Kidney (tissue), 14 donors: ENCODE data around the gene TNPO2. TPM values are rescaled to one million over a fixed set of nuclear protein-coding genes. Genes with fewer than 3 reads are reported as not detected.

Experiments
- DNase-seq, 5 donors: peaks; one replicate each; pipeline ENCODE4 v3.0.0-alpha.2; 2013 to 2020
- FAIRE-seq: peaks from 2 replicates; lab custom pipeline; 2012; peaks lifted over from hg19 to GRCh38; lab: Jason Lieb, UNC
- H3K27ac ChIP-seq, 2 donors: one replicate each; pipeline ENCODE4 v1.7.0; 2013; ENCODE audit warnings: low read depth in 2 of 2, low read length in 2 of 2, inconsistent platforms in 1 of 2
- H3K27me3 ChIP-seq: one replicate; pipeline ENCODE4 v1.7.1; 2013; ENCODE audit warnings: low read length, inconsistent platforms; ENCODE audit not compliant: control insufficient read depth, insufficient read depth
- H3K36me3 ChIP-seq, 3 donors: one replicate each; pipeline versions ENCODE4 v1.7.0 to v1.7.1; 2013; ENCODE audit warnings: low read length in 3 of 3, control low read depth in 1 of 3, inconsistent platforms in 1 of 3; ENCODE audit not compliant: insufficient read depth in 3 of 3, control insufficient read depth in 2 of 3
- H3K4me1 ChIP-seq, 3 donors: one replicate each; pipeline versions ENCODE4 v1.7.0 to v1.7.1; 2013; ENCODE audit warnings: low read length in 3 of 3, inconsistent platforms in 1 of 3, low read depth in 1 of 3; ENCODE audit not compliant: control insufficient read depth in 2 of 3, insufficient read depth in 2 of 3
- H3K4me3 ChIP-seq, 3 donors: one replicate each; pipeline versions ENCODE4 v1.7.0 to v1.8.1; 2013; ENCODE audit warnings: low read length in 3 of 3, control low read depth in 1 of 3, inconsistent platforms in 1 of 3
- H3K9ac ChIP-seq, 3 donors: one replicate each; pipeline versions ENCODE4 v1.7.0 to v1.7.1; 2013; ENCODE audit warnings: low read length in 3 of 3, control low read depth in 1 of 3, inconsistent platforms in 1 of 3
- H3K9me3 ChIP-seq, 3 donors: one replicate each; pipeline versions ENCODE4 v1.7.0 to v1.7.1; 2013; ENCODE audit warnings: low read length in 3 of 3, control low read depth in 1 of 3, inconsistent platforms in 1 of 3; ENCODE audit not compliant: control insufficient read depth in 2 of 3, insufficient read depth in 1 of 3
- intact Hi-C: fragments of 100-400 bp; cut with DNase I; formaldehyde crosslinking; loops from one replicate; pipeline ENCODE4 v1.11.1; 2022
- polyA plus RNA-seq: library from polyadenylated mRNA; stranded (reverse); fragments of 350-450 nt; fragmentation: Illumina TruSeq; extraction: RNeasy Lipid Tissue Mini Kit (QIAGEN cat#74804); gene quantifications from one replicate; pipeline ENCODE4 v1.2.3, GENCODE V29; 2014; ENCODE audit warnings: low read depth, low replicate concordance; ENCODE audit not compliant: insufficient read depth
- total RNA-seq: library from RNA; stranded (reverse); fragmentation: NEBNext Ultra II Directional; extraction: Animal tissue kit (Norgen Biotek cat#: 25700); gene quantifications from one replicate; pipeline ENCODE4 v1.2.1, GENCODE V29; 2021
- TF ChIP-seq, protein P1 (sequence below): IDR thresholded peaks from 3 replicates; pipeline ENCODE4 v1.5.1; 2012; ENCODE audit warnings: mild to moderate bottlenecking, moderate library complexity, borderline replicate concordance; ENCODE audit not compliant: insufficient read depth; ENCODE audit errors: extremely low read depth
- donor health status: control.
- donor health status: control.
- donor health status: control.
- donor health status: control.
- donor health status: control.
- donor health status: DM: yes; HTN: yes; CAD: no.
- donor health status: Normal renal cell carcinoma (clear cell type).

TNPO2 gene
- total and polyA plus RNA-seq, 2 donors from 2014 or later = 20.5 to 62.7 TPM

- no peaks in the 10 kb centered on the region for H3K9me3 ChIP-seq
- FAIRE-seq (no peak), DNase-seq (no peak)
- no peak overlapping the region for H3K9ac ChIP-seq
- H3K36me3 ChIP-seq = peaks cover 4 to 18% (median 11%) of the 10 kb centered on the region in 3 donors
- intact Hi-C loops = no loop called here
- H3K27me3 ChIP-seq = no peaks in the 10 kb centered on the region
- TF ChIP-seq, protein P1, sequence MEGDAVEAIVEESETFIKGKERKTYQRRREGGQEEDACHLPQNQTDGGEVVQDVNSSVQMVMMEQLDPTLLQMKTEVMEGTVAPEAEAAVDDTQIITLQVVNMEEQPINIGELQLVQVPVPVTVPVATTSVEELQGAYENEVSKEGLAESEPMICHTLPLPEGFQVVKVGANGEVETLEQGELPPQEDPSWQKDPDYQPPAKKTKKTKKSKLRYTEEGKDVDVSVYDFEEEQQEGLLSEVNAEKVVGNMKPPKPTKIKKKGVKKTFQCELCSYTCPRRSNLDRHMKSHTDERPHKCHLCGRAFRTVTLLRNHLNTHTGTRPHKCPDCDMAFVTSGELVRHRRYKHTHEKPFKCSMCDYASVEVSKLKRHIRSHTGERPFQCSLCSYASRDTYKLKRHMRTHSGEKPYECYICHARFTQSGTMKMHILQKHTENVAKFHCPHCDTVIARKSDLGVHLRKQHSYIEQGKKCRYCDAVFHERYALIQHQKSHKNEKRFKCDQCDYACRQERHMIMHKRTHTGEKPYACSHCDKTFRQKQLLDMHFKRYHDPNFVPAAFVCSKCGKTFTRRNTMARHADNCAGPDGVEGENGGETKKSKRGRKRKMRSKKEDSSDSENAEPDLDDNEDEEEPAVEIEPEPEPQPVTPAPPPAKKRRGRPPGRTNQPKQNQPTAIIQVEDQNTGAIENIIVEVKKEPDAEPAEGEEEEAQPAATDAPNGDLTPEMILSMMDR = no peak
- no peak overlapping the region for H3K4me3 ChIP-seq
- H3K27ac ChIP-seq = no peak overlapping the region
- peaks cover 0 to 13% (median 10%) of the 10 kb centered on the region in 3 donors for H3K4me1 ChIP-seq
Observed at GRCh38 chr19:12731337-12731736, 7.6 kb upstream of the TNPO2 start.

GRCh38 chr19:12730064-12730463, 6.3 kb upstream of the TNPO2 start:
- TF ChIP-seq, protein P1 = no peak
- H3K27me3 ChIP-seq = no peaks in the 10 kb centered on the region
- no peaks in the 10 kb centered on the region for H3K9me3 ChIP-seq
- H3K9ac ChIP-seq = no peak overlapping the region
- no peak overlapping the region for H3K4me3 ChIP-seq
- FAIRE-seq (no peak), DNase-seq (no peak)
- H3K4me1 ChIP-seq = peaks cover 0 to 13% (median 10%) of the 10 kb centered on the region in 3 donors
- intact Hi-C loops = no loop called here
- no peak overlapping the region for H3K27ac ChIP-seq
- H3K36me3 ChIP-seq = peaks cover 4 to 18% (median 11%) of the 10 kb centered on the region in 3 donors

DNA sequence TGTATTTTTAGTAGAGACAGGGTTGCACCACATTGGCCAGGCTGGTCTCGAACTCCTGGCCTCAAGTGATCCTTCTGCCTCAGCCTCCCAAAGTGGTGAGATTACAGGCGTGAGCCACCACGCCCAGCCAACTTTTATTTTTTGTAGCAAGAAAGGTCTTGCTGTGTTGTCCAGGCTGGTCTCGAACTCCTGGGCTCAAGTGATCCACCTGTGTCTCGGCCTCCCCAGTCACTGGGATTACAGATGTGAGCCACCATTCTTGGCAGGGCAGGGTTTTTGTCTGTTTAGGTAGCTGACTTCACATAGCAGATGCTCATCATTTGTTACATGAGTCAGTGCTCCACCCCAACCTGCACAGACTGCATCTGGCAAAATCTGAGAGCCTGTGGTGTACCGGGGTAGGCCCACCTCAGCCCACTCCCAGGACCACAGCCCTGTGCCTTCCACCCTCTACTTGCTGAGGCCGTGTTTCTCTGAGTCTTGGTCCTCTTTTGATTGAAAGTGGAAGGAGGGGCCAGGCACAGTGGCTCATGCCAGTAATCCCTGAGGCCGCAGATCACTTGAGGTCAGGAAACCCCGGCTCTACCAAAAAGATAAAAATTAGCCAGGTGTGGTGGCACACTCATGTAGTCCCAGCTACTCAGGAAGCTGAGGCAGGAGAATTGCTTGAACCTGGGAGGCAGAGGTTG, 4.2 kb upstream of the TNPO2 start:
- TF ChIP-seq, protein P1 = no peak
- FAIRE-seq = no peak

More for the DNA sequence above, 4.2 kb upstream of the TNPO2 start:
- DNase-seq = no peak
- Histone ChIP-seq H3K27me3 (no peaks in the 10 kb centered on the region), H3K9ac (no peak overlapping the region), H3K36me3 (peaks cover 4 to 18% (median 11%) of the 10 kb centered on the region in 3 donors), H3K4me1 (peaks cover 0 to 16% (median 8%) of the 10 kb centered on the region in 3 donors), H3K4me3 (no peak overlapping the region), H3K9me3 (no peaks in the 10 kb centered on the region), H3K27ac (no peak overlapping the region)
- intact Hi-C loops = no loop called here
